GM13976 (cell line): ENCODE data around the gene SLC9A9.

Experiments
- DNase-seq: peaks from one replicate; pipeline ENCODE4 v3.0.0; 2012; ENCODE audit warnings: low spot score
- in situ Hi-C: fragments of 300-500 bp; cut with MboI; formaldehyde crosslinking; loops from one replicate; pipeline ENCODE4 v1.12.0; 2022; ENCODE audit warnings: low sequenced_read_pairs, mixed read lengths, inconsistent platforms; ENCODE audit not compliant: unreplicated experiment
- TF ChIP-seq, protein P1 (sequence below): IDR thresholded peaks from 2 replicates; pipeline ENCODE4 v1.5.1; 2012; ENCODE audit warnings: borderline replicate concordance, mild to moderate bottlenecking; ENCODE audit not compliant: insufficient read depth; ENCODE audit errors: extremely low read depth, missing control alignments, control extremely low read depth

Gene SLC9A9

GRCh38 chr3:143831994-143832393 is 16.3 kb downstream of the SLC9A9 start:
- no peak for DNase-seq
- TF ChIP-seq, protein P1, sequence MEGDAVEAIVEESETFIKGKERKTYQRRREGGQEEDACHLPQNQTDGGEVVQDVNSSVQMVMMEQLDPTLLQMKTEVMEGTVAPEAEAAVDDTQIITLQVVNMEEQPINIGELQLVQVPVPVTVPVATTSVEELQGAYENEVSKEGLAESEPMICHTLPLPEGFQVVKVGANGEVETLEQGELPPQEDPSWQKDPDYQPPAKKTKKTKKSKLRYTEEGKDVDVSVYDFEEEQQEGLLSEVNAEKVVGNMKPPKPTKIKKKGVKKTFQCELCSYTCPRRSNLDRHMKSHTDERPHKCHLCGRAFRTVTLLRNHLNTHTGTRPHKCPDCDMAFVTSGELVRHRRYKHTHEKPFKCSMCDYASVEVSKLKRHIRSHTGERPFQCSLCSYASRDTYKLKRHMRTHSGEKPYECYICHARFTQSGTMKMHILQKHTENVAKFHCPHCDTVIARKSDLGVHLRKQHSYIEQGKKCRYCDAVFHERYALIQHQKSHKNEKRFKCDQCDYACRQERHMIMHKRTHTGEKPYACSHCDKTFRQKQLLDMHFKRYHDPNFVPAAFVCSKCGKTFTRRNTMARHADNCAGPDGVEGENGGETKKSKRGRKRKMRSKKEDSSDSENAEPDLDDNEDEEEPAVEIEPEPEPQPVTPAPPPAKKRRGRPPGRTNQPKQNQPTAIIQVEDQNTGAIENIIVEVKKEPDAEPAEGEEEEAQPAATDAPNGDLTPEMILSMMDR: no peak
- in situ Hi-C loops: no loop called here

DNA sequence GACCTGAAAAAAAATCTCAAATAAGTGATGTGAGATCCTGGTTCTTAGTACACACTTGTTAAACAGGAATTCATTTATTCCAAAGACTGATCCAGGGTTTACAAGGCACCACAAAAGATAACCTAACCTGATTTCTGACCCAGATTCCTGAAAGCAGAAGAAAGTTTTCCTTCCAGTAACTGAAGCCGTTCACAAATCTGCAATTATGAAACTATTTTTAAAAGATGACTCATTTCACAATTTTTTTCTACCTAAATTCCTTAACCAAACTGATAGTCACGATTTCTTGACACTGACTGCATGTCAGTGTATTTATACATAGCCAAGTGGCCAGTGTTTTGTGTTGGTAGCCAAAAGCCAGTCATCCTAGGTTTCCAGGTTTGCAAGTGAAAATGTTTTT is 17.1 kb downstream of the SLC9A9 start:
- TF ChIP-seq, protein P1: no peak
- DNase-seq: no peak
- in situ Hi-C loops: no loop called here

DNA sequence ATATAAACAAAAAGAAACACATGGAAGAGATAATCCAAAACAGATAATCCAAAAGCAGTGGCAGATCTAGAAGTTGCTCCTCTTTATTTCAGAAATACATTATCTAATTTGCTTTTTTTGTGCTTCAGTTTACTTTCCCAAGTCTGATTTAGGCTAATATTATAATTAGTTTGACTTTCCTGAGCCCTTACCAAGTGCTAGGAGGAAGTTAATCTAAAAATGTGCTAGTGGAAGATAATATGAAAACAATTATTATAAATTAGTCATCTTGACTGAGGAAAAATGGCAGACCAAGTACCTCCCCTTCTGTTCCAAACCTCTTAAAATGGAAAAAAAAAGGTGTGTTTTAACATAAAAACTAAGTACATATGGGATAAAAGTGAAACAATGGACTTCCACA is 17.5 kb downstream of the SLC9A9 start:
- no peak for DNase-seq
- in situ Hi-C loops: no loop called here
- TF ChIP-seq, protein P1: no peak

DNA sequence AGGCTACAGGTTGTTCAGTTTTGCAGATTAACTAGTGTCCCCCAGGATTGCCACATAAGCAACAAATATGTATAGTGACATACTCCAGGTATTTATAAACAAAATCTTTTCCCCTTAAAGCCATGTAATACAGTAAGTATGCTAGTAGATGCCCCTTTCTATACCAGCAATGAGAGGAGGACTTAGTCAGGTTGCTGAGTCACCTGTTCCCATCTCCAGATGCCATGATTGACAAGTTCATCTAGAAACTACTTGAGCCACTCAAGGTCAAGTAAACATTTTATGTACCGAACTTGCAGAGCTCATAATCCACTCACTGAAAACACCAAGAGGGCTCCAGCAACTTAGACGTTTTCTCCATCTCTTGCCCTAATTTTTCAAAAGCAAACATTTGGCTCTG is 18.2 kb downstream of the SLC9A9 start:
- TF ChIP-seq, protein P1: no peak
- DNase-seq: no peak
- in situ Hi-C loops: no loop called here

DNA sequence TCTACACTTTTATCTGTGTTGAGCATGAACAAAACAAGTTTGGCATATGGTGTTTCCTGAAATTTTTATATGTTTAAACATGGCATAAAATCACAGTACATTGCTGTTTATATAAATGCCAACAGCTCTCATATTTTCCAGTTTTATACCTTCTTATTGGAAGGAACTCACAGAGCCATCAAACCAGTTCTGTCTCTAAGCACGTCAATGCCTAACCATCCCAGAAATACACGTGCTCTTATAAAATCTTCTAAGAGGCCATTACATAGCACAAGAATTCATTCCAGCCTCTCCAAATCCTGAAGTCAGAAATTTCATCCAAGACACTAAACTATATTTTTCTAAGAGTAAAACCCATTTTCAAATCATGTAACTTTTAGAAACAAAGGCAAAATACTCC is 20.8 kb downstream of the SLC9A9 start:
- DNase-seq: no peak
- in situ Hi-C loops: no loop called here
- TF ChIP-seq, protein P1: no peak

DNA sequence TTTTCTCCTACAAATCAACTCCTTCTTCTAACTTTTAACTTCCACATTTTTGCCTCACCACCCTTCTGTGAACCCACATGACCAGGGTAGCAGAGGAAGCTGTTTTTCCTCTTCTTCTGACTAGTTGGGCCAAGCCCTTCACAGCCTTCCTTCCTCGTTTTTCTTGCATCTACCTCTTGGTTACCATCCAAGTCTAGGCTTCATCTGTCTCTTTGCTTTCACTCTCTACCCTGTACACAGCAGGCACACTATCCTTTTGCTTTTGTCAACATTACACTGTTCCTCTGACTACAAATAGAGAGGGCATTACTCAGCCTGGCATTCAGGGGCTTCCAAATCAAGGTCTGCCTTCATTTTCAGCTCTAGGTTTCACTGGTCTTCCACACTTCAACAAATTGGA is 22.0 kb downstream of the SLC9A9 start:
- in situ Hi-C loops: no loop called here
- DNase-seq: no peak
- TF ChIP-seq, protein P1: no peak

DNA sequence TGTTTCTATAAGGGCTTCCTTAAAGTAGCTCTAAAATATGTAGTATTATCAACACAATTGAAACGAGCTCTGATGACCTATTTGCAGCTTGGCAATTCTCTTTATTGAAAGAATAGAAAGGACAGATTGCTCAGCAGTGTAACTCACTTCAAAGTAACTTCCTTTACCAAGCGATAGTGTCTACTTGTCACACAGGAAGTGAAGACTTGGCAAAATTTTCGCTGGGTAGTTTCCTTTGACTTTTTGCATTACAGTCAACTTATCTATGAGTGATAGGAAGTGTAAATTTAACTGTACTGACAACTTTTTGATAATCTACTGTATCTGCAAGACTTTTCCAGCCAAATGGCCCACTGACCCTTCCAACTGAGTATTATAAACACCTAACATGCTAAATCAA is 22.8 kb downstream of the SLC9A9 start:
- TF ChIP-seq, protein P1: no peak
- in situ Hi-C loops: no loop called here
- DNase-seq: no peak
